GM18951 (cell line): Measurements from ENCODE around the gene PARP14.

ENCODE experiments used
- POLR2A ChIP-seq: IDR thresholded peaks from 4 replicates; pipeline ENCODE4 v1.6.1; 2011; ENCODE audit warnings: mild to moderate bottlenecking; ENCODE audit not compliant: insufficient read length, insufficient read depth; ENCODE audit errors: extremely low read depth
- in situ Hi-C: fragments of 300-500 bp; cut with MboI; formaldehyde crosslinking; loops from one replicate; pipeline ENCODE4 v1.12.0; 2022; ENCODE audit warnings: low sequenced_read_pairs, mixed read lengths, inconsistent platforms; ENCODE audit not compliant: unreplicated experiment

The PARP14 gene

GRCh38 chr3:122770521-122771202 is 90.0 kb downstream of the PARP14 start:
- no peak for TF ChIP-seq POLR2A
- in situ Hi-C loops, result no loop called here

DNA sequence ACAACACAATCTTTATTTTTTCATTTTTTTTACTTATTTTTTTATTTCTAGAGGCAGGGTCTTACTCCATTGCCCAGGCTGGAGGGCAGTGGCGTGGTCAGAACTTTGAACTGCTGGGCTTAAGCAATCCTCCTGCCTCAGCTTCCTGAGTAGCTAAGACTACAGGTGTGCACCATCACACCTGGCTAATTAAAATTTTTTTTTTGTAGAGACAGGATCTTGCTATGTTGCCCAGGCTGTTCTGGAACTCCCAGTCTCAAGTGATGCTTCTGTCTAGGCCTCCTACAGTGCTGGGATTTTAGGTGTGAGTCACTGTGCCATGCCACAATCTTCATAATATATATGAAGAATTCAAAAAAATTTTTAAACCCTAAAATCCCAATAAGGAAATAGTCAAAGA is 92.2 kb downstream of the PARP14 start:
- in situ Hi-C loops, result no loop called here

GRCh38 chr3:122773944-122774509 is 93.4 kb downstream of the PARP14 start:
- in situ Hi-C loops, result no loop called here
- TF ChIP-seq POLR2A, result no peak

More for the DNA sequence above, 92.2 kb downstream of the PARP14 start:
- TF ChIP-seq POLR2A, result no peak

- TF ChIP-seq POLR2A, result no peak
- in situ Hi-C loops, result no loop called here
Measured at GRCh38 chr3:122774564-122774963, 93.9 kb downstream of the PARP14 start.

DNA sequence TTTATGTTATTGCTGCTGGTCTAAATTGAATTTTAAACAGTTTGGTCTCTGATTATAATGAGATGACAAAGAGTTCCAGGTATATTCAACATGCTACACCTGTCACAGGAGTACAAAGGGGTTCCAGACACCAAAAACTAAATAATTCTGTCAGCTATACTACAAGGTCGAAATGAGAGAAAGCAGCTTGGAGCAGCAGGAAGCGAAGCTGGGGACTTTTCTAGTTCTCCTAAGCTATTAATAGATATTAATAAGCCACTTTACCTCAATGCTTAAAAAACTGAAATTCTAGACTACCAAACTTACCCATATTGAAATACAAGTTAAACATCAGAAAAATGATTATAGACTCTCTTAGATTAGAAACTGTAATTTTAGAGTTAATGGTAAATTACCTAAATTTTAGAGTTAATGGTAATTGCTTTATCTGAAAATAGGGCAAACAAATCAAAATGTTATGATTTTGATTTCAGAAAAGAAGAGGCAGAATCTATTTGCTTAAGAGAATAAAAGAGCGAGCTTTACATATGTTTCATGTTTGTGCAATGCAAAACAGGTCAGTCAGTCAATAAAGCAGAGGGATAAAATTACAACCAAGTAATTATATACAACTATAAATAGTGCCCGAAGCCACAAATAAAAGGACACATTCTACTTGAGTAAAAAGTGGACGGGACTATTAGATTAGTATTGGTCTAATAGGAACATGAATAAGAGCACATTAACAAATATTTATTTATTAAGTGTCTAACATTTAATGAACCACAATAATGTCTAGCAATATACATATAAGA is 96.2 kb downstream of the PARP14 start:
- no peak for TF ChIP-seq POLR2A
- in situ Hi-C loops, result no loop called here

DNA sequence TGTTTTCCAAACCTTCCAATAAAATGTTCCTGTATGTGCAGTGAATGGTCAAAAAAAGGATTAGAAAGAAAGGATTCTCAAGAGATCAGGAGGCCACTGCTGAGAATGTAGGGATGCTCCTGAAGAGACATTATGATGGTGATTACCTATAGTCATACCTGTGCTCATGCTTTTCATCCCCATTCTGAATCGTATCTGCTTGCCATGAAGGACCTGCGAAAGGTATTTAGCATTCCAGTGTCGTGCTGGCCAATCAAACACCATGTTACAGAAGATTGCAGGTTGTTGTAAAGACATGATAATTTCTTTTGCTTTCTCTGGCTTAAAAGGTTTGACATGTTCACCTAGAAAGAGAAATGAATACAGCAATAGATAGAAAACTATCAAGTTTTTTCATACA is 96.9 kb downstream of the PARP14 start:
- TF ChIP-seq POLR2A, result no peak
- in situ Hi-C loops, result no loop called here
